Measurements from ENCODE around the gene RUVBL2.
A peak's percentile ranks its signal among the peaks of the same experiment; 100 is the strongest.

RUVBL2 gene

GRCh38 chr19:48989701-48990291, 3.9 kb upstream of the RUVBL2 start:
- FAIRE-seq = no peak
- no peak for TF ChIP-seq CTCF (IDR thresholded peaks at IDR 0.05; ENCODE audit: insufficient read depth, missing control alignments)
- no peak for DNase-seq (ENCODE audit: insufficient read length, low spot score)

- FAIRE-seq (no peak), DNase-seq (ENCODE audit: insufficient read length, low spot score) (no peak)
- TF ChIP-seq CTCF (IDR thresholded peaks at IDR 0.05; ENCODE audit: insufficient read depth, missing control alignments) = no peak
These were observed 3.3 kb upstream of the RUVBL2 start for GRCh38 chr19:48990400-48990799.

- TF ChIP-seq CTCF (IDR thresholded peaks at IDR 0.05; ENCODE audit: insufficient read depth, missing control alignments) = no peak
- DNase-seq (ENCODE audit: insufficient read length, low spot score) = no peak
- FAIRE-seq = no peak
These were observed 2.6 kb upstream of the RUVBL2 start for GRCh38 chr19:48991011-48991609.

GRCh38 chr19:48991873-48992580, 1.7 kb upstream of the RUVBL2 start:
- TF ChIP-seq CTCF (IDR thresholded peaks at IDR 0.05; ENCODE audit: insufficient read depth, missing control alignments) = no peak
- FAIRE-seq = no peak
- DNase-seq (ENCODE audit: insufficient read length, low spot score) = no peak

GRCh38 chr19:48992581-48993174, 1.0 kb upstream of the RUVBL2 start:
- FAIRE-seq = no peak
- DNase-seq (ENCODE audit: insufficient read length, low spot score) = no peak
- TF ChIP-seq CTCF (IDR thresholded peaks at IDR 0.05; ENCODE audit: insufficient read depth, missing control alignments) = no peak

GRCh38 chr19:48994035-48994386, 324 bp downstream of the RUVBL2 start:
- FAIRE-seq = no peak
- TF ChIP-seq CTCF (IDR thresholded peaks at IDR 0.05; ENCODE audit: insufficient read depth, missing control alignments) = no peak

GRCh38 chr19:48997972-48998371, 4.3 kb downstream of the RUVBL2 start:
- peak; percentile 50 for TF ChIP-seq CTCF (IDR thresholded peaks at IDR 0.05; ENCODE audit: insufficient read depth, missing control alignments)
- no peak for DNase-seq (ENCODE audit: insufficient read length, low spot score)
- FAIRE-seq = no peak

More at GRCh38 chr19:48994035-48994386, 324 bp downstream of the RUVBL2 start:
- no peak for DNase-seq (ENCODE audit: insufficient read length, low spot score)

All from D721Med (cell line).